HL-60 (cell line): ENCODE measurements around the gene TMEM273.

Experiments
- DNase-seq, 2 experiments: peaks; one replicate each; pipeline ENCODE4 v3.0.0-alpha.2; 2010 to 2020; ENCODE audit warnings: low read depth in 1 of 2, low spot score in 1 of 2
- H3K27ac ChIP-seq: fragments of 250-450 bp; sonication (Bioruptor Pico); replicated peaks from 2 replicates; pipeline ENCODE4 v1.5.1; 2020; ENCODE audit warnings: mild to moderate bottlenecking, moderate library complexity
- H3K27me3 ChIP-seq: fragments of 250-450 bp; sonication (Bioruptor Pico); 2 replicates; pipeline ENCODE4 v1.5.1; 2021; ENCODE audit warnings: mild to moderate bottlenecking, moderate library complexity; ENCODE audit not compliant: insufficient read depth, poor library complexity, severe bottlenecking
- H3K4me3 ChIP-seq: replicated peaks from 2 replicates; pipeline ENCODE4 v1.5.1; 2011; ENCODE audit warnings: mild to moderate bottlenecking, control low read depth, low read length; ENCODE audit not compliant: insufficient read depth
- CTCF ChIP-seq: IDR thresholded peaks from one replicate; pipeline ENCODE4 v1.5.1; 2011; ENCODE audit warnings: low read length, control low read depth, inconsistent platforms; ENCODE audit not compliant: insufficient read depth
- GABPA ChIP-seq: IDR thresholded peaks from 2 replicates; pipeline ENCODE4 v1.6.1; 2012; ENCODE audit warnings: low read depth
- POLR2AphosphoS5 ChIP-seq: IDR thresholded peaks from 2 replicates; pipeline ENCODE4 v1.6.1; 2012; ENCODE audit warnings: low read depth
- REST ChIP-seq: IDR thresholded peaks from 2 replicates; pipeline ENCODE4 v1.6.1; 2012; ENCODE audit warnings: low read depth; ENCODE audit not compliant: insufficient replicate concordance
- SPI1 ChIP-seq: IDR thresholded peaks from 2 replicates; pipeline ENCODE4 v1.6.1; 2012; ENCODE audit warnings: low read depth, mild to moderate bottlenecking, borderline replicate concordance
- long read RNA-seq: library from polyadenylated mRNA; unstranded; transcript quantifications from one replicate; pipeline ENCODE4 v2.0.0, GENCODE V29; 2020

TMEM273 gene
- long read RNA-seq, transcript TMEM273-207 (6 exons, 614 nt) = major isoform, 17 of 27 reads
- long read RNA-seq, partial matches to known transcripts = 1 of 27 reads
- long read RNA-seq, other reads (novel, unspliced or antisense) = 9 of 27 reads

GRCh38 chr10:49187950-49188761 is at the start of gene TMEM273:
Gene TMEM273, minus strand, starts transcription at chr10:49188391. Its CDS starts 55 bp downstream, at chr10:49188336.
- Histone ChIP-seq H3K4me3 (no peak within 1 kb of the TSS), H3K27me3 (no peaks in the 10 kb centered on the region), H3K27ac (no peak within 1 kb of the TSS; the same call in 1 of the 2 replicates)
- DNase-seq = peak; percentile 55 to 86
- no peak for TF ChIP-seq GABPA
- TF ChIP-seq POLR2AphosphoS5 = no peak
- TF ChIP-seq CTCF = no peak
- TF ChIP-seq REST = no peak
- peak; percentile 81 for TF ChIP-seq SPI1

GRCh38 chr10:49237985-49238384 is 49.8 kb upstream of the TMEM273 start:
- no peak for DNase-seq
- Histone ChIP-seq H3K4me3 (no peak overlapping the region), H3K27me3 (no peaks in the 10 kb centered on the region), H3K27ac (no peak overlapping the region)
- no peak for TF ChIP-seq CTCF
- TF ChIP-seq REST = no peak
- no peak for TF ChIP-seq GABPA
- no peak for TF ChIP-seq SPI1
- no peak for TF ChIP-seq POLR2AphosphoS5

GRCh38 chr10:49235392-49235791 is 47.2 kb upstream of the TMEM273 start:
- Histone ChIP-seq H3K27ac (no peak overlapping the region), H3K4me3 (no peak overlapping the region), H3K27me3 (no peaks in the 10 kb centered on the region)
- DNase-seq = no peak
- TF ChIP-seq GABPA (no peak), CTCF (no peak)
